GM12872 (cell line): ENCODE results near the gene ZFYVE28.

Source experiments
- CTCF ChIP-seq: IDR thresholded peaks from 3 replicates; pipeline ENCODE4 v1.5.1; 2011; ENCODE audit warnings: low read depth, mild to moderate bottlenecking, low read length, moderate library complexity; ENCODE audit not compliant: insufficient read depth

The ZFYVE28 gene

GRCh38 chr4:2290974-2291704, 127.3 kb downstream of the ZFYVE28 start:
- no peak for TF ChIP-seq CTCF

- TF ChIP-seq CTCF = no peak
Observed at GRCh38 chr4:2290488-2290887, 128.0 kb downstream of the ZFYVE28 start.

GRCh38 chr4:2289955-2290333, 128.5 kb downstream of the ZFYVE28 start:
- TF ChIP-seq CTCF = no peak

GRCh38 chr4:2289311-2289954, 129.0 kb downstream of the ZFYVE28 start:
- TF ChIP-seq CTCF = no peak

GRCh38 chr4:2288051-2288541, 130.3 kb downstream of the ZFYVE28 start:
- TF ChIP-seq CTCF = no peak

GRCh38 chr4:2287594-2287915, 130.9 kb downstream of the ZFYVE28 start:
- TF ChIP-seq CTCF = no peak

GRCh38 chr4:2286904-2287593, 131.4 kb downstream of the ZFYVE28 start:
- TF ChIP-seq CTCF = no peak
